ENCODE measurements around the gene ELAVL1. TPM values are rescaled to one million over a fixed set of nuclear protein-coding genes. Genes with fewer than 3 reads are reported as not detected.
A peak's percentile ranks its signal among the peaks of the same experiment; 100 is the strongest.
"Not testable (repeated sequence)": the region's sequence is repeated elsewhere in the genome, so short reads cannot be mapped to it uniquely, and the experiment has no call there.

The ELAVL1 gene
- total and polyA plus RNA-seq, 2 experiments from 2014 or later = 81.6 to 143 TPM

GRCh38 chr19:7918615-7919421 lies 86.6 kb downstream of the ELAVL1 start (continued):
- TF ChIP-seq REST (IDR thresholded peaks at IDR 0.05; ENCODE audit: unreplicated experiment) = no peak
- TF ChIP-seq EZH2phosphoT487 (IDR thresholded peaks at IDR 0.05; ENCODE audit: unreplicated experiment) = no peak
- no peak for TF ChIP-seq CTCF (conservative IDR thresholded peaks at IDR 0.05; ENCODE audit: low read depth in 2 of 2)
- no peak for TF ChIP-seq ETS1 (IDR thresholded peaks at IDR 0.05)
- TF ChIP-seq JUNB (IDR thresholded peaks at IDR 0.05; ENCODE audit: unreplicated experiment) = no peak

GRCh38 chr19:7918062-7918614 lies 87.3 kb downstream of the ELAVL1 start:
- not testable (repeated sequence) for H3K4me1 ChIP-seq (ENCODE audit: insufficient read depth); ATAC-seq; H3K27ac ChIP-seq (ENCODE audit: low read depth); H3K36me3 ChIP-seq (ENCODE audit: insufficient read depth); H3K79me2 ChIP-seq (replicated peaks; ENCODE audit: insufficient read depth); H4K20me1 ChIP-seq (replicated peaks; ENCODE audit: insufficient read depth); H3K9me3 Mint-ChIP-seq; H3K36me3 Mint-ChIP-seq (ENCODE audit: low read depth); DNase-seq (ENCODE audit: low spot score); H3K27ac Mint-ChIP-seq; H3K9me2 ChIP-seq (ENCODE audit: insufficient read depth)
- H2AFZ ChIP-seq = peak overlapping the region; percentile 86
- H3F3A ChIP-seq (replicated peaks; ENCODE audit: low read depth) = peaks cover 26% of the 10 kb centered on the region
- peaks cover 57% of the 10 kb centered on the region for H3K27me3 ChIP-seq (ENCODE audit: insufficient read depth)
- H3K4me2 ChIP-seq = peak overlapping the region; percentile 91
- H3K4me3 Mint-ChIP-seq = peak overlapping the region; percentile 67
- peak overlapping the region; percentile 64 for H3K4me3 ChIP-seq
- peaks cover 49% of the 10 kb centered on the region for H3K27me3 Mint-ChIP-seq (ENCODE audit: insufficient read depth, low read depth, poor library complexity)
- peaks cover 15% of the 10 kb centered on the region for H3K4me1 Mint-ChIP-seq
- peak in 1 of 2 experiments; percentile 5; a peak in 1 of 4 replicates for TF ChIP-seq CTCF (conservative IDR thresholded peaks at IDR 0.05; ENCODE audit: low read depth in 2 of 2)
